GM12892 (cell line): ENCODE measurements around the gene FKBP2.
A peak's percentile ranks its signal among the peaks of the same experiment; 100 is the strongest.

Source experiments
- DNase-seq: peaks from one replicate; pipeline ENCODE4 v3.0.0; 2011; ENCODE audit not compliant: insufficient read length
- FAIRE-seq: peaks from 2 replicates; lab custom pipeline; 2011; peaks lifted over from hg19 to GRCh38; lab: Jason Lieb, UNC
- POLR2A ChIP-seq: IDR thresholded peaks from 2 replicates; pipeline ENCODE4 v1.6.1; 2011; ENCODE audit warnings: low read depth, low read length, control low read depth
- POLR2AphosphoS5 ChIP-seq: IDR thresholded peaks from 2 replicates; pipeline ENCODE4 v1.6.1; 2011; ENCODE audit warnings: low read depth, low read length, control low read depth
- TAF1 ChIP-seq: IDR thresholded peaks from 2 replicates; pipeline ENCODE4 v1.6.1; 2011; ENCODE audit warnings: low read depth, mild to moderate bottlenecking, control low read depth, low read length, borderline replicate concordance

Gene FKBP2

DNA sequence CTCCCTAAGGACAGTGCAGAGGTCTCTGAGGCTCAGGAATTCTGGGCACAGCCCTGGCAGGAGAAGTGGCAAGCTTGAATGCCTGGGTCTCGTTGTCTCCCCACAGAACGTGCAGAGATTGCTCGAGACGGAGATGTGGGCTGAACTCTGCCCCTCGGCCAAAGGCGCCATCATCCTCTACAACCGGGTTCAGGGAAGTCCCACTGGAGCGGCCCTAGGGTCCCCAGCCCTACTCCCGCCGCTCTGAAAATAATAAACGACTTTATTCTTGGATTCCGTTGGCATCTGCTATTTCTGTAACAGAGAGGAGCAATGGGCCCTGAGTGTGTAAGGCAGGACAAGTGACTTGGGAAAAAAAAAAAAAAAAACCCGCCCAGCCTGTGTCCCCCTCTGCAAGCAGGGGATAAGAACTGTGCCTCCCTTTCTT is 11.1 kb upstream of the FKBP2 start:
- no peak for DNase-seq
- no peak for FAIRE-seq
- no peak for TF ChIP-seq POLR2AphosphoS5
- no peak for TF ChIP-seq TAF1
- no peak for TF ChIP-seq POLR2A

DNA sequence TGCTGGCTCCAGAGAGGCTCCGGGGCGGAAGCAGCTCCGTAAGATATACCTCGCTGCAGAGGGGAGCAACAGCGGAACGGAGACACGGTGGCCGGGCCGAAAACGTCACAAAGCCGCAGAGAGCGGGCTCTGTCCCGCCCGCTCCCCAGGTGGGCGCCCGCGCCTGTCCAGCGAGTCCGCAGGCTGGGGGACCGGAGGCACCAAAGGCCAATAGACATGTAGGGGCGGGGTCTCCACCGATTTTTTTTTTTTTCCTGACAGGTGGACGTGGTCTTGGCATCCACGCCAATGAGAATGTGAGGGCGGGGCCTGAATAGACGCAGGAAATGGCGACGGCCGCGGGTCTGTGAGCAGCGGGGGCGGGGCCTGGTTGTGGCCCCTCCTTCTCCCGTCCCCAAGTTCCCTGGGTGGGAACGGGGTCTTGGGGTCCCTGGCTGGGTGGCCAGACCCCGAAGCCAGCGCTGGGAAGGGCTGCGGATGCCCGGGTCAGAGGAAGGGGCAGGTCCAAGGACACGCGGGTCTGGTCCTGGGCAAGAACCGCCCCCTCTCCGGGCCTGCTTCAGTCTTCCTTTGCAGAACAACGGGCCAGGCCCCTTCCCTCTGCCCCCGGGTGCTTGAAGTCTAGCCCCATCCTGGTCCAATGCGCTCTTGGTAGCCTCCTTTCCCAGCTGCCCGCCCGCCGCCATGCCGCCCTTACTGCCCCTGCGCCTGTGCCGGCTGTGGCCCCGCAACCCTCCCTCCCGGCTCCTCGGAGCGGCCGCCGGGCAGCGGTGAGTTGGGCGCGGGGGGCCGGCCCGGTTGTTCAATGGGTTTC is 10.5 kb upstream of the FKBP2 start, which contains the start of gene DNAJC4:
TSS of gene DNAJC4 (plus strand) at position 378 of the 814 bp plus-strand sequence. CDS start at position 685, 307 bp downstream.
- FAIRE-seq, result peak; percentile 93
- TF ChIP-seq POLR2A (peak; percentile 69; the same call in 1 of the 2 replicates), POLR2AphosphoS5 (peak; percentile 66), TAF1 (peak; percentile 36; the same call in 1 of the 2 replicates)
- peak; percentile 89 for DNase-seq

DNA sequence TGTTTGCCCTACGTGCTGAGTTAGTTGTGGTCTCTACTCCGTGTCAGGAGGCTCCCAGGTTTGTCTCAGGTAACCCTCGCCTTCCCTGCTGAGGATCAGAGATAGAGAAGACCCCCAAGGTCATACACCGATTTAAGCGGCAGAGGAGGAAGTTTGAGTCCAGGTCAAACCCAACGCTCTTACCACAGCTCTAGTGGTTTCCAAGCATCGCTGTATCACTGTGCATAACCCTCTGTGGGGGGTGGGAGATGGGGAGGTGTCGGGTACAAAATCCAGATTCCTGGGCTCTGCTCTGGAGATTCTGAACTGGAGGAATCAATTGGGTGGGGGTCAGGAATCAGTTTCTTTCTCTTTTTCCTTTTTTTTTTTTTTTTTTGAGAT is 9.9 kb upstream of the FKBP2 start:
- FAIRE-seq, result peak; percentile 63

DNA sequence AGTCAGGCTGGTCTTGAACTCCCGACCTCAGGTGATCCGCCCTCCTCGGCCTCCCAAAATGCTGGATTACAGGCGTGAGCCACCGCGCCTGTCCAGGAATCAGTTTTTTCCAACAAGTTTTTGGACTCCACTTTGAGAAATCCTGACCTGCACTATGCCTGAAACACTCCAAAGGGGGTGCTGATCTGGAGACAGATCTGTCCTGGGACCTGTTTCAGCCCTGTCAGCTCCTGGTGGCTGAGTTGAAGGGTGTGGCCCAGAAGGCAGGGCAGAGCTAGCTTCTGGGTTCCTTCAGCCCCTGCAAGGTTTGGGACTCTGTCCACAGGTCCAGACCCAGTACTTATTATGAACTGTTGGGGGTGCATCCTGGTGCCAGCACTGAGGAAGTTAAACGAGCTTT is 9.3 kb upstream of the FKBP2 start:
- FAIRE-seq, result no peak
- TF ChIP-seq POLR2A, result no peak
- no peak for TF ChIP-seq TAF1
- TF ChIP-seq POLR2AphosphoS5, result no peak
- DNase-seq, result no peak

More for the DNA sequence above, 9.9 kb upstream of the FKBP2 start:
- DNase-seq, result no peak
- TF ChIP-seq TAF1 (no peak), POLR2AphosphoS5 (no peak), POLR2A (no peak)

DNA sequence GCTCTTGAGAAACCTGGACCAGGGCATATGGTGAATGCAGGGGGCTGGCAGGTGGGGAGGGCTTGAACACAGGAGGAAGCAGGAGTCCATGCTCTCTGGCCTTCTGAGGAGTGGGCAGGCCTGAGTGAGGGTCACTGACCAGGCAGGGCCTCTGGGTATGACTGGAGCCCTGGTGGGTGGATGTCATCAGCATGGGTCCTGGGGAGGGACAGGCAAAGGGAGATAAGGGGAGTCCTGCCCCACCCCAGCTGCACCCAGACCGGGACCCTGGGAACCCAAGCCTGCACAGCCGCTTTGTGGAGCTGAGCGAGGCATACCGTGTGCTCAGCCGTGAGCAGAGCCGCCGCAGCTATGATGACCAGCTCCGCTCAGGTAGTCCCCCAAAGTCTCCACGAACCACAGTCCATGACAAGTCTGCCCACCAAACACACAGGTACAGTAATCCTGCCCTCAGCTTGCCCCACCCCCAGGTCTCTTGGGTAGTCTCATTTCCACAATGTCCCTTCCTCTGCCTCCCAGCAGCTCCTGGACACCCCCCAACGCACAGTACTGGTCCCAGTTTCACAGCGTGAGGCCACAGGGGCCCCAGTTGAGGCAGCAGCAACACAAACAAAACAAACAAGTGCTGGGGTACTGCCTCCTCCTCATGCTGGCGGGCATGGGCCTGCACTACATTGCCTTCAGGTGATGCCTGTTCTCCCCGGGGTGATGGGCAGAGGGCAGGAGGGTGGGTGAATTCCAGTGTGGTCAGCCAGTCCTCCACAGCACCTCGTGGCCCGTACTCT is 8.5 kb upstream of the FKBP2 start:
- FAIRE-seq, result no peak
- DNase-seq, result no peak
- TF ChIP-seq TAF1, result no peak
- no peak for TF ChIP-seq POLR2A
- no peak for TF ChIP-seq POLR2AphosphoS5

DNA sequence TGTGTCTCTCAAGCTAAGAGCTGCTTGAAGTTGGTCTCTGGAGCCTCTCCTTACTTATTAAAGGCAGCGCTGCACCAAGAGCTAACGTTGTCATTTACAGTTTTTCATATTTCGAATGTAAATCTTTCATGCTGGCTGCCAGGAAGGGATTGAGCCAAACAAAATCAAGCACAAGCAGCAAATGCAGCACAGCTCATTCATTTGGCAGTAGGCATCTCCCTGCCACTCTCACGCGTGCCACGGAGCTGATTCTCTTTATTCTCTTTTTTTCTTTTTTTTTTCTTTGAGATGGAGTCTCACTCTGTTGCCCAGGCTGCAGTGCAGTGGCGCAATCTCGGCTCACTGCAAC is 8.0 kb upstream of the FKBP2 start:
- no peak for DNase-seq
- TF ChIP-seq POLR2A (no peak), POLR2AphosphoS5 (no peak), TAF1 (no peak)
- FAIRE-seq, result no peak

DNA sequence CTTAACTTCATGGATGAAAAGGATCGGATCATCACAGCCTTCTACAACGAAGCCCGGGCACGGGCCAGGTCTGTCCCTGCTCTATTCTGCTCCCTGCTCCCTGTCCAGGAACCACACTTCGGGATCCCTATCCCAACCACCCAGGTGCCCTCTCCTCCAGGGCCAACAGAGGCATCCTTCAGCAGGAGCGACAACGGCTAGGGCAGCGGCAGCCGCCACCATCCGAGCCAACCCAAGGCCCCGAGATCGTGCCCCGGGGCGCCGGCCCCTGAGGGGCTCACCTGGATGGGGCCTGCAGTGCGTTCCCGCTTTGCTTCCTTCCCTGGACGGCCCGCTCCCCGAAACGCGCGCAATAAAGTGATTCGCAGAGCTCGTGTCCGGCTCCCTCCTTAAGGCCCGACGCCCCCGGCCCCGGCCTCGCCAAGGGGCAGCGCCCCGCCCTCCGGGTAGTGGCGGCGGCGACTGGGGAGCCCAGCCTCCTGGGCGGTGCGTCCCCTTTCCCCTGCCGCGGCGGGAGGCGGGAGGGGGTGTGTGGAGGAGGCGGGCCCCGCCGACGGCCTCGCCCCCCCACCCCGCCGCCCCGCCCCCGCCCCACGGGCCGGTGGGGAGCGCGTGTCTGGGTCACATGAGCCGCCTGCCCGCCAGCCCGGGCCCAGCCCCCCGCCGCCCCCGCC is 6.8 kb upstream of the FKBP2 start, which contains the start of gene VEGFB:
TSS of gene VEGFB (plus strand) at position 672 of the 674 bp plus-strand sequence. CDS start 250 bp downstream, outside the sequence.
- no peak for TF ChIP-seq POLR2AphosphoS5
- no peak; the same call in 1 of the 2 replicates for TF ChIP-seq POLR2A
- no peak for TF ChIP-seq TAF1
- peak; percentile 78 for DNase-seq
- FAIRE-seq, result peak; percentile 94

DNA sequence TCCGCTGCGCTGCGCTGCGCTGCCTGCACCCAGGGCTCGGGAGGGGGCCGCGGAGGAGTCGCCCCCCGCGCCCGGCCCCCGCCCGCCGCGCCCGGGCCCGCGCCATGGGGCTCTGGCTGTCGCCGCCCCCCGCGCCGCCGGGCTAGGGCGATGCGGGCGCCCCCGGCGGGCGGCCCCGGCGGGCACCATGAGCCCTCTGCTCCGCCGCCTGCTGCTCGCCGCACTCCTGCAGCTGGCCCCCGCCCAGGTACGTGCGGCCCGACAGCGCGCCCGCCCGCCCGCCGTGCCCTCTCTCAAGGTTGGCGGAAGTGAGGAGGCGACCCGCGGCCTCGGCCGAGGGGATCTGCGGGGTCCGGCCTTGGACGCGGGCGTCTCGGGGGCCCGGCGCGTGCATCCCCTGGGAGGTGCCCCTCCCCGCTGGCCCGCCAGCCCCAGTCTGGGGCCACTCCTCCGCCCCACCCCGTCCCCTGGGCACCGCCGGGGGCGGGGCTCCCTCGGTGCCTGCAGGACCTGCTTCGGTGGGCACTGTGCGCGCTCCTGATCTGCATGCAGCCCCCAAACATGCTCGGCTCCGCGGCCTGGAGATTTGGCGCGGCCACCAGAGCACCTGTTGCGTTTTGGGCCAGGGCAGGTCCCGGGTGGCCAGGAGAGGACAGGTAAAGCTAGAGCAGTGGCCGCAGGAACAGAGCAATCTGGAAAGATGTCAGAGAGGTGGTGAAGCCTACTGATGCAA is 6.1 kb upstream of the FKBP2 start:
- FAIRE-seq, result peak; percentile 65
- peak; percentile 48 for DNase-seq
- TF ChIP-seq POLR2AphosphoS5 (no peak), POLR2A (no peak), TAF1 (no peak)

DNA sequence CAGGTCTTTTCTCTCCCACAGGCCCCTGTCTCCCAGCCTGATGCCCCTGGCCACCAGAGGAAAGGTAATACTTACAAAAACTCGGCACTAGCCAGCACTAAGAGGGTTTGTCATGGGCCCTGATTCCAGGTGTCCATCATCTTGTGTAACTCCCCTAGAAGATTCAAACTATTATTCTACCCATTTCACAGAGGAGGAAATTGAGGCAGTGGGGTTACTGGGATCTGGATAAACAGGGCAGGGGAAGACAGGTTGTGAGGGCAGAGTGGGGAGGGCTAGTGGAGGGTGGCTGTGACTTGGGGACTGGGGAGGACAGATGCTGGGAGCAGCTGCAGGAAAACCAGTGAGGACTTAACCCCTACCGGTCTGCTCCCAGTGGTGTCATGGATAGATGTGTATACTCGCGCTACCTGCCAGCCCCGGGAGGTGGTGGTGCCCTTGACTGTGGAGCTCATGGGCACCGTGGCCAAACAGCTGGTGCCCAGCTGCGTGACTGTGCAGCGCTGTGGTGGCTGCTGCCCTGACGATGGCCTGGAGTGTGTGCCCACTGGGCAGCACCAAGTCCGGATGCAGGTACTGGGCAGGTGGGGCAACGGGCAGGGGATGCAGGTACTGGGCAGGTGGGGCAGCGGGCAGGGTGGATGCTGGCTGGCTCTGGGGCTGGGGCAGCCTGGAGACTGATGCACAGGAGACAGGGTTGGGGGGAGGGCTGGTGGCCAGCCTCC is 5.3 kb upstream of the FKBP2 start:
- FAIRE-seq (peak; percentile 5), DNase-seq (no peak)
- TF ChIP-seq POLR2A (no peak), POLR2AphosphoS5 (no peak), TAF1 (no peak)

DNA sequence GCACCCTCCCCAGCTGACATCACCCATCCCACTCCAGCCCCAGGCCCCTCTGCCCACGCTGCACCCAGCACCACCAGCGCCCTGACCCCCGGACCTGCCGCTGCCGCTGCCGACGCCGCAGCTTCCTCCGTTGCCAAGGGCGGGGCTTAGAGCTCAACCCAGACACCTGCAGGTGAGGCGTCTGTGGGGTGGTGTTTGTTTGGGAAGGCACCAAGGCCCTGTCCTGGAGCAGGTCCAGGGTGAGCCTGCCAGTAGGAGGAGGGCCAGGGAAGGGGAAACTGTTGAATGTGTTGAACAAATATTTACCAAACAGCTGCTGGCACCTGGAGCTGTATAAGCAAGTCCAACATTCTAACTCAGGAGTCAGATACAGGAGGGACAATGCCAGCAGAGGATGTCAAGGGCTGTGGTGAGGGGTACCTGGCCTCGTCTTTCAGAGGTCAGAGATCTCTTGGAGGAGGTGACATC is 3.4 kb upstream of the FKBP2 start:
- TF ChIP-seq TAF1 (no peak), POLR2A (no peak), POLR2AphosphoS5 (no peak)
- DNase-seq (no peak), FAIRE-seq (no peak)
